HG03159 (cell line): ENCODE results near the gene ZNF484.

Source experiments
- ATAC-seq: cut with Tn5 transposase; IDR thresholded peaks from one replicate; pipeline ENCODE4 v1.9.1; 2021; ENCODE audit warnings: mild to moderate bottlenecking, moderate library complexity; ENCODE audit not compliant: unreplicated experiment

Gene ZNF484

DNA sequence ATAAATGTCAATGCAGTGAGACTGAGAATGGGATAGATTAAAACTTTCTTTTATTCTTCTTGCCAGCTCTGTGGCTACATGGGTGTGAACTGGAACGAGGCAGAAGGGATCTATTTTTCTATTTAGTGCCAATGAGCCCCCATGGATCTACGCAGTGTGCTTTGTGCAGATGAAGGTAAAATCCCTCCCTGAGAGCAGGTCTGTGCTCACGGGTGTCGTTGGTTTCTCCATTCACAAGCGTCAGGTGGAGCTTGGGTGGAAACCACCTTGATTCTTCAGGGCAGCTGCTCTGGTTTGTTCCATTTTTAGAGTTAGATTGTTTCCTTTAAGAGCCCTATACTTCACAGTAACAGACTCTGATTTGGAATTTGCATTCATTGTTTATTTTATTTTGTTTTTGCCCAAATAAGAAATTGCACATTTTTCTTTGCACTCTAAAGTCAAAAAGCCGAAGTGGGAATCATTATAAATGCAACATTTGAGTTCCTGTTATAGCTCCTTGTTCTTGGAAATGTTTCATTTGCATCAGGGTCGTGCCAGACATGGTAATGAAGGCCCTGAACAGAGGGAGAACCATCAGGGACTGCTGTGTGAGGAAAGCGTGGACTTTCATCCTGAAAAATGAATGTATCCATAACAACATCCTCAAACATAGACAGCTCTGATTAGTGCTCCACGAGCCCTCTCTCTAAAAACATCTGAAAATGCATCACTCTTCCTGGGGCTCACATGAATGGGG, 82.1 kb downstream of the ZNF484 start:
- ATAC-seq: no peak
